Measurements from ENCODE around the gene EIF3I. TPM values are rescaled to one million over a fixed set of nuclear protein-coding genes. Genes with fewer than 3 reads are reported as not detected.

EIF3I gene
- total and polyA plus RNA-seq, 2 of the 8 experiments (the other 6 are each of a cell fraction or from before 2014, with no cell fraction given): 247 to 346 TPM

- TF ChIP-seq BCL11A (IDR thresholded peaks at IDR 0.05; ENCODE audit: low read depth in 2 of 2, low read length in 2 of 2) (no peak), E2F6 (IDR thresholded peaks at IDR 0.05) (peak; percentile 92), ZNF274 (IDR thresholded peaks at IDR 0.05; ENCODE audit: borderline replicate concordance, extremely low read depth, low read length) (no peak), CBX5 (IDR thresholded peaks at IDR 0.05; ENCODE audit: low read depth, low read length) (no peak), CHD7 (IDR thresholded peaks at IDR 0.05; ENCODE audit: insufficient replicate concordance, low read length) (no peak), POLR2A (IDR thresholded peaks at IDR 0.05; ENCODE audit: control extremely low read depth in 1 of 2, low read depth in 2 of 2, low read length in 2 of 2) (peak; percentile 58 to 86)
Measured at GRCh38 chr1:32179443-32180185, 42.6 kb upstream of the EIF3I start, which contains the start of gene TXLNA (continued).
